ENCODE measurements around the gene FPR1.
A peak's percentile ranks its signal among the peaks of the same experiment; 100 is the strongest.

The FPR1 gene

DNA sequence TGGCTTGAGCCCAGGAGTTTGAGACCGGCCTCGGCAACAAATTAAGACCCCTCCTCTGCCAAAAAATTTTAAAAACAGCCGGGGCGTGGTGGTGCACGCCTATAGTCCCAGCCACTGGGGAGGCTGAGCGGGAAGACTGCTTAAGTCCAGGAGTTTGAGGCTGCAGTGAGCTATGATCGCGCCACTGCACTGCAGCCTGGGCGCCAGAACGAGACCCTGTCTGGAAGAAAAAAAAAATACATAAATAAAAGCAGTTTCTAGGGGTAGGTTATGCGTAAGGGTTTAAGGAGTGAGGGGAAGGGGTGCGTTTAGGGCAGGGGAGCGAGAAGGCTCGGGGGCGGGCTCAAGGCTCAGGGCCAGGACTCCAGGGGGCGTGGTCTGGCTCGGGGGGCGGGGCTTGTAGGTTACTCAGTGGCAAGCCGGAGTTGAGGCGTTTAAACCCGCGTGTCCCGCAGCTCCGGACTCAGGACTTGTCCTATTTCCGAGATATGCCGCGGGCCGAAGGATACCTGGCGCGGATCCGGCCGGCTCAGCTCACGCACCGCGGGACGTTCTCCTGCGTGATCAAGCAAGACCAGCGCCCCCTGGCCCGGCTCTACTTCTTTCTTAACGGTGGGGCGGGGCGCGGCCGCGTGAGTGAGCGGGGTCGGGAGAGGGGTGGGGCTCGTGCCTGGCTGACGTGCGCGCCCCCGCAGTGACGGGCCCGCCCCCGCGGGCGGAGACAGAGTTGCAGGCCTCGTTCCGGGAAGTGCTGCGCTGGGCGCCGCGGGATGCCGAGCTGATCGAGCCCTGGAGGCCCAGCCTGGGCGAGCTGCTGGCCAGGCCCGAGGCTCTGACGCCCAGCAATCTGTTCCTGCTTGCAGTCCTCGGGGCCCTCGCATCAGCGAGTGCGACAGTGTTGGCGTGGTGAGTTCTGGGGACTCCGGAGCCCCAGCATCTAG, 47.8 kb downstream of the FPR1 start:
- DNase-seq: peak; percentile 85

DNA sequence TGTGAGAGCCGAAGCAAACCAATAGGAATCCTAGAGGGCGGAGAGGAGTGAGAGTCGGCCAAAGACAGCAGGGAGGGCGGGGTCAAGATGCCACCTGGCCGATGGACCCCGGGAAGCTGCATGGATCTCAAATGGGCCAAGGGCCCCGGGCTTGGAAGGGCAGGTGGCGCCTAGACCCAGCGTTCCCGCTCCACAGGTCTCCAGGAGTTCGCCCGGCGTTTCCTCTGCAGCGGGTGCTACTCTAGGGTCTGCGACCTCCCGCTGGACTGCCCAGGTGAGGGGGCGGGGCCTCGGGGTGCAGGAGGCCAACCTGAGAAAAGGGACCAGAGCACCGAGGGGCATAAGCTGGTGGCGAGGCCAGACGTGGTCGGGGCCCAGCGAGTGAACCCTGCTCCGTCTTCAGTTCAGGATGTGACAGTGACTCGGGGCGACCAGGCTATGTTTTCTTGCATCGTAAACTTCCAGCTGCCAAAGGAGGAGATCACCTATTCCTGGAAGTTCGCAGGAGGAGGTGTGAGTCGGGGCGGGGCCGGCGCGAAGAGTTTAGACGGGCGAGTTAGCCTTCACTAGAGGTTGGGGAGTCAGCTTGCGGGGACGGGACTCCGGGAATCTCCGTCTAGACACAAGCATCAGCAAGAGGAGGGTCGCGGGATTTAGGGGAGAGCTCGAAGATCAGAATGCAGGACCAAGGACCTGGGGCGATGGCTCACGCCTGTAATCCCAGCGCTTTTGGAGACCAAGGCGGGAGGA, 48.7 kb downstream of the FPR1 start:
- no peak for DNase-seq

DNA sequence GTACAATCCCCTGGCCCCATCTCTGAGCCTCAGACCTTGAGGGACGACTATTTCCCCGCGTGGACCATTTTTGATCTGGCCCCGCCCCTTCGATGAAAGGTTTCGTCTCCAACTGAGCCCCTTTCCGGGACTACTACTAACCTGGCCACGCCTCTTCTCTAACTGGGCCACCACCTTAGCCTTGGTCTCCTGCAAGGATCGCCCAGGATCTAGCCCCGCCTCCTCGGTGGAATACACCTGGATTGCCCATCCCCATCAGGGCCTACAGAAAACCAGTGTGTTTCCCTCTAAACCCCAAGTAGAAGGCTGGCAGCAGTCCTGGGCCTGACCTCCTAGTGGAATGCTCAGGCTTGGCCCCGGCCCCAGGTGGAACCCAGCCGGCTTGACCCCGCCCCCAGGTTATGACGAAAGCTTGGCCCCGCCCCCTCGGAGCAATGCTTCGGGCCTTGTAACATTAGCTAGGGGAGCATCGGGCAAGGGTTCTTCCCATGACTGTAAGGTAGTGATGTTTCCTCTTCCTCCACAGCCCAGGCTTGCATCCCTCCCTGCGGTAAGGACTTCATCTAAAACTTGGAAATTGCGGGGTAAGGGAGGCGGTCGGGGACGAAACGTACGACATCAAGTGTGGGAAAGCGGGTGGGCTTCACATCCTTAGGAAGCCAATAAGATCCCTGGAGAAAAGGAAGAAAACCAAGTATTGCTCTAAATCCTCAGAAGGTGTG, 49.4 kb downstream of the FPR1 start:
- no peak for DNase-seq

DNA sequence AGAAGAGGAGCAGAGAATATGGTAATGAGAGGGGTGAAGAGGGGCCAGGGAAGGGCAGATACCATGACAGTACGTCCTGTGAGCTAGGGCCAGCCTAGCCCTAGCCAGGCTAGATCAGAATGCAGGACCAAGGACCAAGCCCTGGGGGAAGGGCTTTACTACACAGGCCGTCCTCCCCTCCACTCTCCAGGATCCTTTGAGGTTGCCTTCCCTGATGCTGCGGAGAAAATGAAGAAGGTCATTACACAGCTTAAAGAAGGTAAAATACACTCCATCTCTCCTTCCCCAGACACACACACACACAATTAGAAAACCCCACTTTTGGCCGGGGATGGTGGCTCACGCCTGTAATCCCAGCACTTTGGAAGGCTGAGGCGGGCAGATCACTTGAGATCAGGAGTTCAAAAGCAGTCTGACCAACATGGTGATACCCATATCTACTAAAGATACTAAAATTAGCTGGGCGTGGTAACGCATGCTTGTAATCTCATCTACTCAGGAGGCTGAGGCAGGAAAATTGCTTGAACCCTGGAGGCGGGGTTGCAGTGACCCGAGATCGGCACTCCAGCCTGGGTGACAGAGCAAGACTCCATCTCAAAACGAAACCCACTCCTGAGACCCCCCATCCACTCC, 50.1 kb downstream of the FPR1 start:
- no peak for DNase-seq

DNA sequence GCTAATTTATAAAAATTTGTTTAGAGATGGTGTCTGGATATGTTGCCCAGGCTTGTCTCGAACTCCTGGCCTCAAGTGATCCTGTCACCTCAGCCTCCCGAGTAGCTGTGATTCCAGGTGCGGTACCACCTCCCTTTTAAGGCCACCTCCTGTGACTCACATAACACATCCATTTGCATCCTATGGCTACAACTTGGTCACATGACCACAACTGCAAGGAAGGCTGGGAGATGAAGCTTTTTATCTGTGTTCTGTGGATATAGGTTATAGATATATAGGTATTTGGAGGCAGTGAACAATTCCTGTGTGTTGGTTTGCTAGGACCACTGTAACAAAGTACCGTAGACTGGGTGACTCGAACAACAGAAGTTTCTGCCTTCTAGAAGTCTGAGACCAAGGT, 52.5 kb downstream of the FPR1 start:
- DNase-seq: no peak

DNA sequence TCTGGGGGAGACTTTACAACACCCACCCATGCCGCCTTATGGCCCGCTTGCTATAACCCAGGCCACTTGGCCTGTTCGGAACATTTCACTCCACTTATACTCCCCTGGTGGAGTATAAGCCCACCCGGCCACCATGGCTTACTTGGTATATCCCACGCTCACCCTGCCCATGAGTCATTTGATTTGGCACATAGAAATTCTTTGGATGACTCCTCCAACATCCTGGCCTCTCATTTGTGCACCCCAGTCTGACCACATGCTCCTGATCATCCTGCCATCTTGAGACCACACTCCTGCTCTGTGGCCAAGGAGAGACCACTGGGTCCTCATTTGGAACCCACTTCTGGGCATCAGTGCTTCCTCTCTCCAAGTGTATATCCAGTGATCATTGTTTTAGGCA, 53.4 kb downstream of the FPR1 start:
- no peak for DNase-seq

DNA sequence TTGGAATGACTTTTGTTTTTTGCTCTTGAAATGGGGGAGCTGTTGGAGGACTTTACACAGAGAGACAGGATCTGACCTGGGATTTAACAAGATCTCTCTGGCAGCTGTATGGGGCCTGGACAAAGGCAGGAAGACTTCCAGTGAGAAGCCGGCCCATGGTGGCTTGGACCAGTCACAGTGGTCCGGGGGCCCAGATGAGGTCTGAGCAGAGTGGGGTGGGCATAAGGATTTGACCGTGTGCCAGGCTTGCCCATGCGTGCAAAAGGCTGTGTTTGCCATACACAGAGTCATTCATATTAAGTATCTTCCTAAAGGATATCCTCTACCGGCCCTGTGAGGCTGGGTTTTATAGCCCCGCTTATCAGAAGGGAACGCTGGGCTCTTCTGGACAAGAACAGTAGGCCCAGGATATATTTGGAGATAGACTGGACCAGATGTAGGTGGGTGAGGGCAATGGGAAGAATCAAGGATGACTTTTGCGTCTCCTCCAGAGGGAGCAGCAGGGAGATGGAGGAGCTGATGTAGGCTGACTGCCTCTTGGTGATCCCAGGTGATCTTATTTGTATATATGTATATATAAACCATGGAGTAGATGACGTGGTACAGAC, 54.4 kb downstream of the FPR1 start:
- DNase-seq: no peak

DNA sequence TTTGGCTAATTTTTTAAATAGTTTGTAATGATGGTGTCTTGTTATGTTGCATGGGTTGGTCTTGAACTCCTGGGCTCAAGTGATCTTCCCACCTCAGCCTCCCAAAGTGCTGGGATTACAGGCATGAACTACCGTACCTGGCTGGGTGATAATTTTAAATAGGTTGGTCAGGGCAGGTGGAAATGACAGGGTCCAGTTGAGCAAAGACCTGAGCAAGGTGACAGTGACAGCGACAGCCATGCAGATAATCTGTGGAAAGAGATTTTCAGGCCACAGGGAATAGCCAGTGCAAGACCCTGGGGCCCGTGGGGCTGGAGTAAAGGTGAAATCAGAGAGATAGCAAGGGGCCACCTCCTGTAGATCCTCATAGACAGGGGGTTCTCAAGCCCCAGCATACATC, 55.1 kb downstream of the FPR1 start:
- no peak for DNase-seq

Data from NCI-H748 treated with DMSO at 0.1 percent for 48 hours (cell line).